Hepatocyte (in vitro differentiated cells): Measurements from ENCODE around the gene ALDH1A3.

Source experiments
- EZH2 ChIP-seq: fragments of 200-600 bp; sonication (generic); IDR thresholded peaks from 2 replicates; pipeline ENCODE4 v1.6.1; 2016; ENCODE audit warnings: antibody characterized with exemption, mild to moderate bottlenecking, borderline replicate concordance
- EZH2phosphoT487 ChIP-seq: fragments of 200-600 bp; sonication (generic); IDR thresholded peaks from one replicate; pipeline ENCODE4 v1.6.1; 2018; ENCODE audit warnings: antibody characterized with exemption, mild to moderate bottlenecking, low read depth, moderate library complexity; ENCODE audit not compliant: unreplicated experiment, severe bottlenecking
- TF ChIP-seq, protein P1 (sequence below): fragments of 200-600 bp; sonication (generic); IDR thresholded peaks from 2 replicates; pipeline ENCODE4 v1.5.1; 2016; ENCODE audit warnings: antibody characterized with exemption, mild to moderate bottlenecking; ENCODE audit not compliant: poor library complexity

DNA sequence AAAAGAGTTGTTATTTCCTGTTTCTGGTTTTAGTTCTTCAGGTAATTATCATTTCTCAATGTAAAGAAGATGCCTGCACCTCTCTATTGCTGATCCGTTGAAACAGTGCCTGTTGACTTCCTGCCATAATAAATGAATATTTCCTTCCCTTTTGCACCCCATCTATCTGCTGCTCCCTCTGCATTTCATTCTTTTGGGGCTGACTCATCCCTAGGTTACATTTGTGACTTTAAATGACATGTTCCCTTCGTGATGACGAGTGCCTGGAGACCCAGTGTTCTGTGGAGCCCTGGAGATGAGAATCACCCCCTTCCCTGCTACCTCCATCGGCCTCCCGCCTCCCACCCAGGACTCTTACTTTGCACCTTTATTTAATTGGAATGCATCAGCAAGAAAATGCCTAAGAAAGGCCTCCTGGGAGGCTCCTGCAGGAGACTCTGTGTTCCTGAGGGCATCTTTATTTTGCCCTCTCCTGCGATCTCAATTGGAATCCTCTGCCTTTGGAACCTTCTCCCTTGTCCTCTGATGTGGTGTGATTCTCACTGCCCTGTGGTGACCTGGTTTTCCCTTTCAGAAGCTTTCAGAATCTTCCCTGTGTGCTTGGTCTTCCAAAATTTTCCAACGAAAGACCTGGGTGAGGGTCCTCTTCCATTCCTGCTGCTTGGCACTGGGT, 53.2 kb downstream of the ALDH1A3 start:
- TF ChIP-seq, protein P1, sequence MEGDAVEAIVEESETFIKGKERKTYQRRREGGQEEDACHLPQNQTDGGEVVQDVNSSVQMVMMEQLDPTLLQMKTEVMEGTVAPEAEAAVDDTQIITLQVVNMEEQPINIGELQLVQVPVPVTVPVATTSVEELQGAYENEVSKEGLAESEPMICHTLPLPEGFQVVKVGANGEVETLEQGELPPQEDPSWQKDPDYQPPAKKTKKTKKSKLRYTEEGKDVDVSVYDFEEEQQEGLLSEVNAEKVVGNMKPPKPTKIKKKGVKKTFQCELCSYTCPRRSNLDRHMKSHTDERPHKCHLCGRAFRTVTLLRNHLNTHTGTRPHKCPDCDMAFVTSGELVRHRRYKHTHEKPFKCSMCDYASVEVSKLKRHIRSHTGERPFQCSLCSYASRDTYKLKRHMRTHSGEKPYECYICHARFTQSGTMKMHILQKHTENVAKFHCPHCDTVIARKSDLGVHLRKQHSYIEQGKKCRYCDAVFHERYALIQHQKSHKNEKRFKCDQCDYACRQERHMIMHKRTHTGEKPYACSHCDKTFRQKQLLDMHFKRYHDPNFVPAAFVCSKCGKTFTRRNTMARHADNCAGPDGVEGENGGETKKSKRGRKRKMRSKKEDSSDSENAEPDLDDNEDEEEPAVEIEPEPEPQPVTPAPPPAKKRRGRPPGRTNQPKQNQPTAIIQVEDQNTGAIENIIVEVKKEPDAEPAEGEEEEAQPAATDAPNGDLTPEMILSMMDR = no peak
- TF ChIP-seq EZH2phosphoT487 = no peak
- no peak for TF ChIP-seq EZH2
